ENCODE measurements around the gene DHRS1.

DNA sequence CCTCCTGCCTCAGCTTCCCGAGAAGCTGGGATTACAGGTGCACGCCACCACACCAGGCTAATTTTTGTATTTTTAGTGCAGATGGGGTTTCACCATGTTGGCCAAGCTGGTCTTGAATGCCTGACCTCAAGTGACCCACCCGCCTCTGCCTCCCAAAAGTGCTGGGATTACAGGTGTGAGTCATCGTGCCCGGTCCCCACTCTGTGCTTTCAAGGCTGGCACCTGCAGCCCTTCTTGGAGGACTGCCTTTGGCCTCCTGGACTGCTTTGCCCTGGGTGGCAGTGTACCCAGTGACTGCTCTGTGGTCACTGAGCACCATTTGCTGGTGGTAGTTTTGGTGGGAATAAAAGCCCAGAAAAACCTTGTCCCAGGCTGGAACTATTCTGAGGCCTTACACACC lies 12.6 kb downstream of the DHRS1 start:
- TF ChIP-seq, protein P1, sequence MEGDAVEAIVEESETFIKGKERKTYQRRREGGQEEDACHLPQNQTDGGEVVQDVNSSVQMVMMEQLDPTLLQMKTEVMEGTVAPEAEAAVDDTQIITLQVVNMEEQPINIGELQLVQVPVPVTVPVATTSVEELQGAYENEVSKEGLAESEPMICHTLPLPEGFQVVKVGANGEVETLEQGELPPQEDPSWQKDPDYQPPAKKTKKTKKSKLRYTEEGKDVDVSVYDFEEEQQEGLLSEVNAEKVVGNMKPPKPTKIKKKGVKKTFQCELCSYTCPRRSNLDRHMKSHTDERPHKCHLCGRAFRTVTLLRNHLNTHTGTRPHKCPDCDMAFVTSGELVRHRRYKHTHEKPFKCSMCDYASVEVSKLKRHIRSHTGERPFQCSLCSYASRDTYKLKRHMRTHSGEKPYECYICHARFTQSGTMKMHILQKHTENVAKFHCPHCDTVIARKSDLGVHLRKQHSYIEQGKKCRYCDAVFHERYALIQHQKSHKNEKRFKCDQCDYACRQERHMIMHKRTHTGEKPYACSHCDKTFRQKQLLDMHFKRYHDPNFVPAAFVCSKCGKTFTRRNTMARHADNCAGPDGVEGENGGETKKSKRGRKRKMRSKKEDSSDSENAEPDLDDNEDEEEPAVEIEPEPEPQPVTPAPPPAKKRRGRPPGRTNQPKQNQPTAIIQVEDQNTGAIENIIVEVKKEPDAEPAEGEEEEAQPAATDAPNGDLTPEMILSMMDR (IDR thresholded peaks at IDR 0.05): no peak
- TF ChIP-seq SMC3 (IDR thresholded peaks at IDR 0.05): no peak
- no peak for TF ChIP-seq POLR2A (IDR thresholded peaks at IDR 0.05; ENCODE audit: low read length)

Data from A549 (cell line).